ENCODE results near the gene POU3F3. TPM values are rescaled to one million over a fixed set of nuclear protein-coding genes. Genes with fewer than 3 reads are reported as not detected.

Gene POU3F3
- total and polyA plus RNA-seq, 8 donors, result not detected

- FAIRE-seq, result no peak
- peaks cover 4 to 6% (median 4%) of the 10 kb centered on the region in 3 donors for H3K4me1 ChIP-seq
- TF ChIP-seq CTCF (IDR thresholded peaks at IDR 0.05), result no peak
- H3K36me3 ChIP-seq, result no peaks in the 10 kb centered on the region
- intact Hi-C loops (cut with DNase I), result no loop called here
- no peak overlapping the region for H3K27ac ChIP-seq
- whole genome bisulfite sequencing, 2 donors, result 5 to 8% methylated on average over 34 to 48 of the region's 48 CpGs
- no peak for ATAC-seq
- peak in 1 of 6 donors; percentile 54 for DNase-seq
- H3K4me3 ChIP-seq, result peak overlapping the region in 1 of 4 donors; percentile 34
- peaks cover 0 to 58% (median 26%) of the 10 kb centered on the region in 4 donors for H3K27me3 ChIP-seq
- H3K9me3 ChIP-seq, result no peaks in the 10 kb centered on the region
Observed at GRCh38 chr2:104854498-104855220, 744 bp downstream of the POU3F3 start.

GRCh38 chr2:104855221-104856085 lies 1.5 kb downstream of the POU3F3 start:
- intact Hi-C loops (cut with DNase I), result no loop called here
- Histone ChIP-seq H3K36me3 (no peaks in the 10 kb centered on the region), H3K4me3 (peak overlapping the region in 1 of 4 donors; percentile 22), H3K4me1 (peaks cover 4 to 6% (median 4%) of the 10 kb centered on the region in 3 donors), H3K27ac (no peak overlapping the region), H3K9me3 (no peaks in the 10 kb centered on the region), H3K27me3 (peaks cover 0 to 64% (median 27%) of the 10 kb centered on the region in 4 donors)
- TF ChIP-seq CTCF (IDR thresholded peaks at IDR 0.05), result no peak
- WGBS, 2 donors, result 0 to 4% methylated on average over 13 to 119 of the region's 135 CpGs
- DNase-seq, result peak in 1 of 6 donors; percentile 67
- no peak for FAIRE-seq
- ATAC-seq, result no peak

GRCh38 chr2:104856086-104856972 lies 2.4 kb downstream of the POU3F3 start:
- H3K4me3 ChIP-seq, result peak overlapping the region in 2 of 4 donors; percentile 10 to 18
- no peak overlapping the region for H3K27ac ChIP-seq
- no peak for ATAC-seq
- no peak for TF ChIP-seq CTCF (IDR thresholded peaks at IDR 0.05)
- FAIRE-seq, result no peak
- 4 to 7% methylated on average over 74 to 106 of the region's 106 CpGs for WGBS, 2 donors
- H3K4me1 ChIP-seq, result peaks cover 4 to 6% (median 4%) of the 10 kb centered on the region in 3 donors
- H3K9me3 ChIP-seq, result no peaks in the 10 kb centered on the region
- intact Hi-C loops (cut with DNase I), result no loop called here
- no peaks in the 10 kb centered on the region for H3K36me3 ChIP-seq
- peaks cover 0 to 73% (median 31%) of the 10 kb centered on the region in 4 donors for H3K27me3 ChIP-seq
- DNase-seq, result peak in 2 of 6 donors; percentile 61 to 70

- no peaks in the 10 kb centered on the region for H3K9me3 ChIP-seq
- no peaks in the 10 kb centered on the region for H3K36me3 ChIP-seq
- TF ChIP-seq CTCF (IDR thresholded peaks at IDR 0.05), result no peak
- FAIRE-seq (no peak), DNase-seq (no peak), ATAC-seq (no peak)
- H3K4me3 ChIP-seq, result peak overlapping the region in 2 of 4 donors; percentile 18
- intact Hi-C loops (cut with DNase I), result no loop called here
- WGBS, 2 donors, result 5 to 8% methylated on average over 26 to 41 of the region's 41 CpGs
- peaks cover 4% of the 10 kb centered on the region in 3 donors for H3K4me1 ChIP-seq
- no peak overlapping the region for H3K27ac ChIP-seq
- peaks cover 0 to 76% (median 33%) of the 10 kb centered on the region in 4 donors for H3K27me3 ChIP-seq
Observed at GRCh38 chr2:104856973-104857261, 3.0 kb downstream of the POU3F3 start.
